ENCODE results near the gene DDTL. TPM values are rescaled to one million over a fixed set of nuclear protein-coding genes. Genes with fewer than 3 reads are reported as not detected.
A peak's percentile ranks its signal among the peaks of the same experiment; 100 is the strongest.

DDTL gene
- total and polyA plus RNA-seq, 2 of the 4 experiments (the other 2 are of a cell fraction), result 0.36 to 1.5 TPM

GRCh38 chr22:23970201-23970641, 3.5 kb downstream of the DDTL start:
- Histone ChIP-seq H3K27ac (ENCODE audit: insufficient read depth, low read length) (no peak overlapping the region), H2AK9ac (replicated peaks; ENCODE audit: low read depth, low read length, poor library complexity) (no peak overlapping the region), H3K27me3 (ENCODE audit: control insufficient read depth, insufficient read depth, low read length) (no peaks in the 10 kb centered on the region), H4K8ac (ENCODE audit: low read depth in 2 of 2, low read length in 2 of 2) (no peak overlapping the region; a peak in 1 of 4 replicates), H3K36me3 (ENCODE audit: control insufficient read depth, insufficient read depth, low read length) (peaks cover 21% of the 10 kb centered on the region), H3K23ac (ENCODE audit: low read depth, low read length) (no peak overlapping the region), H2AFZ (replicated peaks; ENCODE audit: low read length, poor library complexity) (no peak overlapping the region), H3K79me1 (ENCODE audit: low read depth in 1 of 2, low read length in 2 of 2) (peaks cover 9 to 23% of the 10 kb centered on the region in 2 experiments), H3K9ac (ENCODE audit: low read depth, low read length) (no peak overlapping the region), H3K4ac (ENCODE audit: low read depth, low read length) (no peak overlapping the region), H3K9me1 (ENCODE audit: insufficient read depth, low read length) (no peaks in the 10 kb centered on the region), H2BK120ac (ENCODE audit: low read depth, low read length) (no peak overlapping the region), H2BK15ac (ENCODE audit: low read depth, low read length) (no peak overlapping the region), H2BK20ac (ENCODE audit: low read depth, low read length) (no peak overlapping the region), H2BK5ac (ENCODE audit: low read depth, low read length, poor library complexity, severe bottlenecking) (peak overlapping the region; percentile 44), H3K4me2 (ENCODE audit: low read depth, low read length) (no peak overlapping the region), H3K56ac (ENCODE audit: extremely low read depth, insufficient read depth, low read length) (no peak overlapping the region), H4K5ac (ENCODE audit: low read depth, low read length) (no peak overlapping the region), H3K4me1 (ENCODE audit: control insufficient read depth, insufficient read depth, low read length) (no peaks in the 10 kb centered on the region), H3K4me3 (ENCODE audit: insufficient read depth, low read depth, low read length) (no peak overlapping the region), H4K91ac (ENCODE audit: insufficient read depth, low read depth, low read length) (no peak overlapping the region), H4K20me1 (ENCODE audit: insufficient read depth, low read length) (peaks cover 8% of the 10 kb centered on the region), H3K9me3 (ENCODE audit: control insufficient read depth, insufficient read depth, low read length) (no peaks in the 10 kb centered on the region), H3K14ac (replicated peaks; ENCODE audit: low read depth, low read length) (no peak overlapping the region), H2AK5ac (ENCODE audit: low read depth, low read length) (0 out of 2 replicates have a peak overlapping the region, but pooled peaks have one; percentile 22), H3K18ac (ENCODE audit: low read depth, low read length) (no peak overlapping the region)
- no peak for DNase-seq
- TF ChIP-seq FOS (IDR thresholded peaks at IDR 0.05; ENCODE audit: low read depth, low read length) (no peak), RCOR1 (IDR thresholded peaks at IDR 0.05; ENCODE audit: insufficient replicate concordance, low read length) (no peak), CEBPB (IDR thresholded peaks at IDR 0.05; ENCODE audit: low read depth, low read length) (no peak), CHD1 (IDR thresholded peaks at IDR 0.05; ENCODE audit: low read depth, low read length) (no peak), RAD21 (IDR thresholded peaks at IDR 0.05; ENCODE audit: low read length) (no peak)
- POLR2A ChIA-PET (ENCODE audit: unreplicated experiment), result interaction anchor here (0.6 kb wide), 1 partner anchor 113 kb away, joined by 3 read pairs; the partner anchor contains the start of gene SLC2A11
- CTCF ChIA-PET, result no interaction called here
- in situ Hi-C loops (cut with MboI; ENCODE audit: low sequenced_read_pairs), result no loop called here
- no peak for ATAC-seq (ENCODE audit: low read depth)
- WGBS, 2 experiments (ENCODE audit: extremely low coverage in 2 of 2, insufficient read length in 1 of 2), result 88 to 100% methylated on average over 2 to 4 of the region's 5 CpGs
- intact Hi-C loops (cut with micrococcal nuclease), result no loop called here
- BruUV-seq (replicated peaks), result TSS peak; percentile 30
- dilution Hi-C loops (cut with HindIII; ENCODE audit: low sequenced_read_pairs, unreplicated experiment), result no loop called here

Measured in IMR-90 (cell line).